Gastrocnemius medialis (tissue), 4 donors: Measurements from ENCODE around the gene FAM193B. TPM values are rescaled to one million over a fixed set of nuclear protein-coding genes. Genes with fewer than 3 reads are reported as not detected.

Experiments
- ATAC-seq, 2 donors: fragments of 150-250 bp; one replicate each; pipeline ENCODE4 v1.9.1; 2016
- DNase-seq, 2 donors: peaks; one replicate each; pipeline ENCODE4 v3.0.0-alpha.2; 2019
- H3K27ac ChIP-seq, 4 donors: fragments of 200-600 bp; sonication (generic); 1 replicate in 1 of 4; 2 replicates in 3 of 4; pipeline ENCODE4 v1.5.1; 2016 to 2018; ENCODE audit warnings: mild to moderate bottlenecking in 2 of 4, moderate library complexity in 1 of 4
- H3K27me3 ChIP-seq, 3 donors: fragments of 200-600 bp; sonication (generic) in 2 of 3; 1 replicate in 1 of 3; 2 replicates in 2 of 3; pipeline versions ENCODE4 v1.5.1 to v1.6.0; 2016 to 2019; ENCODE audit warnings: mild to moderate bottlenecking in 1 of 3, moderate library complexity in 1 of 3
- H3K36me3 ChIP-seq, 2 donors: fragments of 200-600 bp; sonication (generic) in 1 of 2; one replicate each; pipeline ENCODE4 v1.5.1; 2017 to 2018
- H3K4me1 ChIP-seq, 2 donors: fragments of 200-600 bp; sonication (generic) in 1 of 2; one replicate each; pipeline ENCODE4 v1.5.1; 2016 to 2017; ENCODE audit warnings: mild to moderate bottlenecking in 2 of 2
- H3K4me3 ChIP-seq, 4 donors: fragments of 200-600 bp; sonication (generic) in 3 of 4; 1 replicate in 1 of 4; 2 replicates in 3 of 4; pipeline ENCODE4 v1.5.1; 2016 to 2019; ENCODE audit warnings: mild to moderate bottlenecking in 2 of 4
- H3K9me3 ChIP-seq, 3 donors: fragments of 200-600 bp; sonication (generic) in 2 of 3; 1 replicate in 1 of 3; 2 replicates in 2 of 3; pipeline ENCODE4 v1.5.1; 2016 to 2019
- POLR2A ChIP-seq, 2 donors: fragments of 450-650 bp; IDR thresholded peaks; one replicate each; pipeline ENCODE4 v1.6.1; 2017; ENCODE audit warnings: antibody characterized with exemption in 2 of 2, mild to moderate bottlenecking in 2 of 2, moderate library complexity in 2 of 2
- in situ Hi-C, 4 donors: fragments of 200-750 bp; cut with MboI; loops; one replicate each; pipeline versions ENCODE4 v1.15.0 to v1.8.0; 2017; ENCODE audit warnings: low sequenced_read_pairs in 4 of 4
- intact Hi-C: fragments of 100-400 bp; cut with DNase I; formaldehyde crosslinking; loops from one replicate; pipeline ENCODE4 v1.15.1; 2023; ENCODE audit warnings: low total_unique reads
- total RNA-seq, 4 donors: library from RNA; depleted of rRNA; stranded (reverse); fragments of >200 nt; gene quantifications; one replicate each; pipeline versions ENCODE4 v1.1.0 to v1.2.3, GENCODE V29; 2016
- TF ChIP-seq, protein P1 (sequence below), 5 experiments: fragments of 450-650 bp in 3 of 5; fragments of 200-600 bp in 2 of 5; sonication (generic) in 2 of 5; IDR thresholded peaks in 4 of 5; conservative IDR thresholded peaks in 1 of 5; 1 replicate in 4 of 5; 2 replicates in 1 of 5; pipeline ENCODE4 v1.5.1; 2016 to 2019; ENCODE audit warnings: antibody characterized with exemption in 5 of 5, mild to moderate bottlenecking in 3 of 5, moderate library complexity in 3 of 5

The FAM193B gene
- total RNA-seq, 4 donors from 2014 or later = 13.2 to 21.3 (median 16.6) TPM

GRCh38 chr5:177472460-177473442 is 81.6 kb downstream of the FAM193B start:
- in situ Hi-C loops = no loop called here

GRCh38 chr5:177471610-177472356 is 82.6 kb downstream of the FAM193B start:
- in situ Hi-C loops (no loop called here), intact Hi-C loops (no loop called here)
- Histone ChIP-seq H3K4me1 (peaks cover 9 to 16% of the 10 kb centered on the region in 2 donors), H3K9me3 (no peaks in the 10 kb centered on the region), H3K27ac (peak overlapping the region; percentile 51 to 79 (median 71)), H3K27me3 (peaks cover 0 to 4% (median 0%) of the 10 kb centered on the region in 3 donors), H3K36me3 (no peaks in the 10 kb centered on the region), H3K4me3 (peak overlapping the region; percentile 53 to 74 (median 66))
- DNase-seq = peak in 1 of 2 donors; percentile 60
- TF ChIP-seq, protein P1, sequence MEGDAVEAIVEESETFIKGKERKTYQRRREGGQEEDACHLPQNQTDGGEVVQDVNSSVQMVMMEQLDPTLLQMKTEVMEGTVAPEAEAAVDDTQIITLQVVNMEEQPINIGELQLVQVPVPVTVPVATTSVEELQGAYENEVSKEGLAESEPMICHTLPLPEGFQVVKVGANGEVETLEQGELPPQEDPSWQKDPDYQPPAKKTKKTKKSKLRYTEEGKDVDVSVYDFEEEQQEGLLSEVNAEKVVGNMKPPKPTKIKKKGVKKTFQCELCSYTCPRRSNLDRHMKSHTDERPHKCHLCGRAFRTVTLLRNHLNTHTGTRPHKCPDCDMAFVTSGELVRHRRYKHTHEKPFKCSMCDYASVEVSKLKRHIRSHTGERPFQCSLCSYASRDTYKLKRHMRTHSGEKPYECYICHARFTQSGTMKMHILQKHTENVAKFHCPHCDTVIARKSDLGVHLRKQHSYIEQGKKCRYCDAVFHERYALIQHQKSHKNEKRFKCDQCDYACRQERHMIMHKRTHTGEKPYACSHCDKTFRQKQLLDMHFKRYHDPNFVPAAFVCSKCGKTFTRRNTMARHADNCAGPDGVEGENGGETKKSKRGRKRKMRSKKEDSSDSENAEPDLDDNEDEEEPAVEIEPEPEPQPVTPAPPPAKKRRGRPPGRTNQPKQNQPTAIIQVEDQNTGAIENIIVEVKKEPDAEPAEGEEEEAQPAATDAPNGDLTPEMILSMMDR (IDR thresholded peaks at IDR 0.05 in 4 of 5, conservative IDR thresholded peaks at IDR 0.05 in 1 of 5) = no peak
- no peak for TF ChIP-seq POLR2A (IDR thresholded peaks at IDR 0.05)
- peak; percentile 16 to 19 for ATAC-seq

More at GRCh38 chr5:177472460-177473442, 81.6 kb downstream of the FAM193B start:
- Histone ChIP-seq H3K4me1 (peaks cover 14 to 16% of the 10 kb centered on the region in 2 donors), H3K9me3 (no peaks in the 10 kb centered on the region), H3K4me3 (peak overlapping the region; percentile 62 to 74 (median 69)), H3K27me3 (peaks cover 0 to 4% (median 0%) of the 10 kb centered on the region in 3 donors), H3K36me3 (no peaks in the 10 kb centered on the region), H3K27ac (peak overlapping the region; percentile 69 to 79 (median 72))
- ATAC-seq (no peak), DNase-seq (no peak)
- no peak for TF ChIP-seq POLR2A (IDR thresholded peaks at IDR 0.05)
- TF ChIP-seq, protein P1 (IDR thresholded peaks at IDR 0.05 in 4 of 5, conservative IDR thresholded peaks at IDR 0.05 in 1 of 5) = no peak
- intact Hi-C loops = no loop called here

- H3K4me3 ChIP-seq = no peak overlapping the region
- peaks cover 9 to 16% of the 10 kb centered on the region in 2 donors for H3K4me1 ChIP-seq
- H3K9me3 ChIP-seq = no peaks in the 10 kb centered on the region
- DNase-seq = no peak
- no peak for TF ChIP-seq POLR2A (IDR thresholded peaks at IDR 0.05)
- TF ChIP-seq, protein P1 (IDR thresholded peaks at IDR 0.05 in 4 of 5, conservative IDR thresholded peaks at IDR 0.05 in 1 of 5) = no peak
- H3K27me3 ChIP-seq = peaks cover 0 to 4% (median 0%) of the 10 kb centered on the region in 3 donors
- intact Hi-C loops (no loop called here), in situ Hi-C loops (no loop called here)
- H3K36me3 ChIP-seq = no peaks in the 10 kb centered on the region
- no peak for ATAC-seq
- peak overlapping the region; percentile 51 to 79 (median 71) for H3K27ac ChIP-seq
Measured at GRCh38 chr5:177470759-177471536, 83.4 kb downstream of the FAM193B start.

Other genes with a start within 250 kb of the FAM193B start
- 1 to 10 TPM in 3 of 4 donors, under 1 TPM in 1; 0.90 to 7.8 (median 3.5) TPM for gene MXD3, start 242.7 kb downstream of the FAM193B start, total RNA-seq
- gene LMAN2, start 202.9 kb downstream of the FAM193B start, total RNA-seq = 100 to 1,000 TPM in 1 of 4 donors, 10 to 100 TPM in 3; 70.2 to 109 (median 86.6) TPM
- gene RGS14, start 196.6 kb downstream of the FAM193B start, total RNA-seq = 10 to 100 TPM in 1 of 4 donors, 1 to 10 TPM in 3; 1.6 to 25.9 (median 5.0) TPM
- gene SLC34A1, start 170.1 kb downstream of the FAM193B start, total RNA-seq = not detected
- gene PFN3, start 153.9 kb downstream of the FAM193B start, total RNA-seq = not detected
- 1 to 10 TPM in 1 of 4 donors, under 1 TPM in 2, not detected in 1; 0.36 to 1.2 (median 0.95) TPM for gene F12, start 145.0 kb downstream of the FAM193B start, total RNA-seq
- 10 to 100 TPM; 12.7 to 40.5 (median 32.2) TPM for gene GRK6, start 127.9 kb downstream of the FAM193B start, total RNA-seq
- 1 to 10 TPM in 2 of 4 donors, under 1 TPM in 1, not detected in 1; 0.63 to 2.0 (median 1.4) TPM for gene PRR7, start 107.7 kb downstream of the FAM193B start, total RNA-seq
- 10 to 100 TPM; 16.3 to 27.5 (median 23.2) TPM for gene DBN1, start 80.9 kb downstream of the FAM193B start, total RNA-seq
- 100 to 1,000 TPM; 132 to 244 (median 220) TPM for gene PDLIM7, start 57.0 kb downstream of the FAM193B start, total RNA-seq
- 1 to 10 TPM; 2.1 to 5.1 (median 2.9) TPM for gene DOK3, start 44.7 kb downstream of the FAM193B start, total RNA-seq
- 100 to 1,000 TPM in 1 of 4 donors, 10 to 100 TPM in 3; 47.1 to 105 (median 62.3) TPM for gene DDX41, start 37.6 kb downstream of the FAM193B start, total RNA-seq
- gene TMED9, start 37.6 kb upstream of the FAM193B start, total RNA-seq = 10 to 100 TPM; 24.3 to 67.2 (median 37.3) TPM
- gene B4GALT7, start 45.6 kb upstream of the FAM193B start, total RNA-seq = 10 to 100 TPM; 11.9 to 24.8 (median 16.2) TPM
- under 1 TPM in 1 of 4 donors, not detected in 3; 0.61 TPM for gene FAM153A, start 228.3 kb upstream of the FAM193B start, total RNA-seq